GM12801 (cell line): ENCODE measurements around the gene KDM5C.

Experiments
- CTCF ChIP-seq: IDR thresholded peaks from one replicate; pipeline ENCODE4 v1.5.1; 2011; ENCODE audit warnings: control low read depth; ENCODE audit not compliant: insufficient read length; ENCODE audit errors: extremely low read depth

KDM5C gene

DNA sequence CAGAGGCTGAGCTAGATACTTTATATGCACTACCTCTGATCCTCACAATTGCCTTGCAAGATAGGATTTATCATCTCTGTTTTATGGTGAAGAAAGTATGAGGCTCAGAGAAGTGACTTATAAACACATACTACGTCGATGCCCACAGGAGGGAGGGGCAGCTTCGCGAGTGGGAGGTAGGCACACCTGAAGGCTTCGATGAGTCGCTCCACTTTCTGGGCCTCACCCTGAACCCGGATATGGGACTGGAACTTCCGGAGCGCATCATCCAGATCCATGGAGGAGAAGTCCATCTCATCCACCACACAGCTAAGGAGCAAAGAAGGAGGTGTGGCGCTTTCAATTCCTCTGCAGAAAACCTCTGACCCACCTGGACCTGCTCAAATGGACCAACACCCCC is 22.9 kb upstream of the KDM5C start:
- TF ChIP-seq CTCF: no peak

DNA sequence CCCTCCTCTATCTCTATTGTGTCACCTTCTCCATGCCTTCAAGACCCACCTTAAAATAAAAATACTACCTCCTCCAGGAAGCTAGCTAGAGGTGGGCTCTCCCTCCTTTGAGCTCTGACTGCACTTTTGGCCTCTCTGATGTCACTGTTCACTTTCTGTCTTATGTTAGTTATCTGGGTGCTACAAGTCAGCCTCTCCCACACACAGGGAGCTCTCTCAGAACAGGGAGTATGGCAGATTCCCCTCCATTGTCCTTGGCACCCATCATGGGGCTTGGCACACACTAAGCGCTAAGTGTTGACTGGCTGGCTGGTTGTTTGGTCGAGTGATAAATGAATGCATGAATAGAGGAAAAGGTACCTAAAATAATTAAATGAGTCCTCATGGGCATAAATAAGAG is 21.2 kb upstream of the KDM5C start:
- TF ChIP-seq CTCF: no peak

DNA sequence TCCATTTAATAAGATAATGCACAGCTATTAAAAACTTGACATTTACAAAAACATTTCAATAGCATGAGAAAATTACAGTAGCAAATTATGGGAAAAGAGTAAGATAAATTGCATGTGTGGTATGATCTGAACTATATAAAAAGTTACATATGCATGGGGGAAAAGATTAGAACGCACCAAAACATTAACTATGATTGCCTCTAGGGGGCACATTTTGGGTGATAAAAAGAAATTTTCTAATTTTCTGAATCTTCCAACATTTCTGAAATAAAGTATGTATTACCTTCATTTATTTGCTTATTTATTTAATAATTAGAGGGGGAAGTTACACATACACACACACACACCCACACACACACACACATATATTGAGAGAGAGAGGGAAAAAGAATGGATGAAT is 19.6 kb upstream of the KDM5C start:
- no peak for TF ChIP-seq CTCF

DNA sequence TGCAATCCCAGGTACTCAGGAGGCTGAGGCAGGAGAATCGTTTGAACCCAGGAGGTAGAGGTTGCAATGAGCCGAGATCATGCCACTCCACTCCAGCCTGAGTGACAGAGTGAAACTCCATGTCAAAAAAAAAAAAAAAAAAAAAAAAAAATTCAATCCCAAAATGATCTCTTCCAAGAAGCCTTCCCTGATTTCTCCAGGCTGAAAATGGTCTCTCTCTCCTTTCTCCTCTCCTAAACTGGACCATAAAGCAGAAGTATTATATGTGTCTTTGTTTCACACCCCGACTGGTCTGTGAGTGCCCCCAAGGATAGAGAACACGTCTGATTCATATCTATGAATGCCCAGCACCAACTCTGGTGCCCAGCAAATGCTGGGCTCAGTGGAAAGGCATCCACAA is 17.3 kb upstream of the KDM5C start:
- no peak for TF ChIP-seq CTCF

GRCh38 chrX:53241558-53241957 is 16.6 kb upstream of the KDM5C start:
- TF ChIP-seq CTCF: no peak

DNA sequence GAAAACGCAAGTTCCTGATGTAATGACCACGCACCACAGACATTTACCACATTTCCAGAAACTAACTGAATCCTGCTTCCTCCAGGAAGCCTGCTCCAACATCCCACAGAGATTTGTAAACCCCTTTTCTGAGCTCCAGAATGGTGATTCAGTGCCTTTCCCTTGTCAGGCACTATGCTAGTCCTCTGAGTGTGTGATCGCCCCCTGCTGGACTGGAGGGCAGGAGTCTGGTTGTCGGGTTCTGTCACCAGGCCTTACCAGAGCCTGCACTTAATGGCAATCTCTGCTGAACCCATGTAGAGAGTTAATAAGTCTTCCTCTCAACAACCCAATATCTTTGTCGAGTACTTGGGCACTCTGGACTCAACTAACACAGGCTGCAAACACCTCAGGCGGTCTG is 14.5 kb upstream of the KDM5C start:
- no peak for TF ChIP-seq CTCF

- no peak for TF ChIP-seq CTCF
Observed at GRCh38 chrX:53237056-53237455, 12.0 kb upstream of the KDM5C start.
